ENCODE results near the gene DNAH12. TPM values are rescaled to one million over a fixed set of nuclear protein-coding genes. Genes with fewer than 3 reads are reported as not detected.
"Not testable (repeated sequence)": the region's sequence is repeated elsewhere in the genome, so short reads cannot be mapped to it uniquely, and the experiment has no call there.

Gene DNAH12
- total RNA-seq, 2 experiments from 2014 or later, result 0.08 TPM; not detected in 1

DNA sequence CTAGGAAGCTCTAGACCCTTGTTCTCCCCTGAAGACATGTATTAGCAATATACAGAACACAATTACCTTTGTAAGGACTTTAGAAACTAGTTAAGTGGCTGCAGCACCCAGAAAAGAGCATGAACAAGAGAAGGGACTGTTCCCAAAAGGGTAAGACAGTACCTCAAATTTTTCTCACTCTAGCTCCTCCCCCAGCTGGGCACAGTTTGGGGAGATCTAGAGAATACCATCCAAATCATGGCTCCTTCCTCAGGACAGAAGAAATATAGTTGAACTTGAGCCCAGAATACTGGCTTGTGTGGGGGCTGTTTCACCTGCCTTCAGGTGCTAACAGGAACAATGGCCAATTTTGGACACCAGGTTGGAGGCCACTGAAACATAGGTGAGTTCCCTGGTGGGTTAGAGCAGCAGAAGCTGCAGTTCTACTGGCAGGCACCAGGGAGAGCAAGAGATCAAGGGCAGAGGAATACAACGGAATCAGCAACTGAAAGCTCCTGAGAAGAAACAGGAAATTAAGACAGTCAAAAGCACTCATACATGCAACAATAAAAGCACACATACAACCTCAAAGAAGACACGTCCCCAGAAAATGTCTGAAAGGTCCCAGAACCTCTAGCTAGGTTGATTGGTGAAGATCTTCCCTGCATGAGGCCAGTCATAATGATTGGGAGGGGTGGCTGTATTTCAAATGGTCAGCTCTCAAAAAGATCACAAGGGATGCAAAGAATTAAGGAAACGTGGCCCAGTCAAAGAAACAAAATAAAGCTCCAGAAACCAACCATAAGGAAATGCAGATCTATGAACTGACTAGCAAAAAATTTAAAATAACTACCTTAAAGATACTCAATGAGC lies 146.7 kb downstream of the DNAH12 start:
- peak overlapping the region; percentile 27 for H3K4me3 Mint-ChIP-seq
- no peaks in the 10 kb centered on the region for H3K36me3 Mint-ChIP-seq
- H3K4me1 Mint-ChIP-seq, result peaks cover 15% of the 10 kb centered on the region
- H3K27ac Mint-ChIP-seq, result peak overlapping the region; percentile 72
- H3K9me3 Mint-ChIP-seq, result no peaks in the 10 kb centered on the region
- no peaks in the 10 kb centered on the region for H3K27me3 Mint-ChIP-seq
- peak; percentile 63 for DNase-seq

DNA sequence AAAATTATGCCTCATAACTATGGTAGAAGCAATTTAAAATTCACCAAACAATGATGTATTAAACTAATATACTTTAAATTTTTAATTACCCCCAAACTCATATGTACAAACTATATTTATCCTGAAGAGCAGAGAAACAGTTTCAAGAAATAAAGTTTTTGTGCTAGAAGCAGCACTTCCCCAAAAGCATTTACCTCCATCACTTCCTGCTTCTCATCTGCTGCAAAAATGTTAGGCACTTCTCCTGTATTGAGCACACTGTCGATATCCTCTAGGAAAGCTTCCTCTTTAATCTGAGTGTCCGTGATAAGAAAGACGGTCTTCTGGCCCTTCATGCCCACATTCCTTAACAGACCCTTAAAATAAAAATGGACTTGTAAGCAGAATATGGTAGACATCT lies 150.2 kb downstream of the DNAH12 start:
- Mint-ChIP-seq H3K9me3 (no peaks in the 10 kb centered on the region), H3K36me3 (no peaks in the 10 kb centered on the region), H3K4me1 (peaks cover 15% of the 10 kb centered on the region), H3K27ac (no peak overlapping the region), H3K27me3 (no peaks in the 10 kb centered on the region), H3K4me3 (no peak overlapping the region)
- DNase-seq, result no peak

DNA sequence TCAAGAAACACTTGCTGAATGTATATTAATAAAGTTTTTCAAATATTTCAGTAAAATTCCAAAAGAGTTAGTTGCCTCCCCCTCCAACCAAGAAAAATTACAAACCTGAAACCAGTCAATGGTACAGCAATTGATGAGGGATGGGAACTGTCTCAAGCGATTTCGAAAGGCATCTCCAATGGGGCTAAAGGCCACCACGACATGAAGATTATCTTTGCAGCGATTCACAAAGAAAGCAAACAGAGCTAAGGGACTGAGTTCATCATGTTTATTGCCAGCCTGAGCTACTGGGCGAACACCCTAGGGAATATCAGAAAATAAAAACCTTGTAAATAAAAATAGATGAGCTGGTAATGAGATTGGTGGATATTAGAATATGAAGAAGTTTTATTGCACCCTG lies 152.4 kb downstream of the DNAH12 start:
- Mint-ChIP-seq H3K9me3 (no peaks in the 10 kb centered on the region), H3K27ac (no peak overlapping the region), H3K36me3 (no peaks in the 10 kb centered on the region)

DNA sequence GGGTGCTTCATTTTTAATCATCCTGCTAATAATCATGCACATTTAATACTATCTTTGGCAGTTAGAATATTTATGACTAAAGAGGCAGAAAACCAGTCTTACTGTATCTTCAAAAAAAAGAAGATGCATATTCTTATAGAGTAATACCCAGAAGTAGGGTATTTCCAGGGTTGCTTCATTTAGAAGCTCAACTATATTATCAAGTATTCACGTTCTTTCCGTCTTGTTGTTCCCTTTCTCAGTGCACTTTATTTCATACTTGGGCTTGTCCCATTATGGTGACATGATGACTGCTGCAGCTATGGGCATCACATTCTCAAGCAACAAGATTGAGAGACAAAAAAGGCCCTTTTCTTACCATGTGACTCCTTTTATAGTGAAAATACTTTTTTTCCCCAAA lies 154.9 kb downstream of the DNAH12 start:
- Mint-ChIP-seq H3K4me3 (no peak overlapping the region), H3K4me1 (peaks cover 3% of the 10 kb centered on the region), H3K27me3 (no peaks in the 10 kb centered on the region), H3K36me3 (no peaks in the 10 kb centered on the region), H3K9me3 (no peaks in the 10 kb centered on the region), H3K27ac (no peak overlapping the region)
- DNase-seq, result no peak

More for the DNA sequence above, 152.4 kb downstream of the DNAH12 start:
- Mint-ChIP-seq H3K4me1 (peaks cover 5% of the 10 kb centered on the region), H3K4me3 (no peak overlapping the region), H3K27me3 (no peaks in the 10 kb centered on the region)
- no peak for DNase-seq

DNA sequence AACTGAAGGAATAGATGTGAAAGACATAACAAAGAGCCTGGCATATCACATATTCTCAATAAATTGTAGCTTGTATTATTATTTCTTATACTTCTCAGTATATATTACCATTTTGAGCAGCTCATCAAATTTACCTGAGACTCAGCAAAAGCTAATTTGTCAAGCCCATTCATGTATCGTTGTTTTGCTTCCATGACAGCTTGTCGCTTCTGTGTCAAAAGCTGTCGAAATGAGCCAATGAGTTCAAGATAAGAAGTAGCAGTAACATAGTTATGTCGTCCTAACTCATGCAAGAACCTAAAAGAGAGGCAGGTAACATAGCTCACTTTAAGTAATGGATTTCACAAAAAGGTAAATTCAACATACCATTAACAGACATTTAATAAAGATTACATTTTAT lies 157.8 kb downstream of the DNAH12 start:
- Mint-ChIP-seq H3K9me3 (no peaks in the 10 kb centered on the region), H3K4me1 (peaks cover 4% of the 10 kb centered on the region), H3K4me3 (no peak overlapping the region), H3K27ac (no peak overlapping the region), H3K36me3 (no peaks in the 10 kb centered on the region), H3K27me3 (no peaks in the 10 kb centered on the region)
- no peak for DNase-seq

DNA sequence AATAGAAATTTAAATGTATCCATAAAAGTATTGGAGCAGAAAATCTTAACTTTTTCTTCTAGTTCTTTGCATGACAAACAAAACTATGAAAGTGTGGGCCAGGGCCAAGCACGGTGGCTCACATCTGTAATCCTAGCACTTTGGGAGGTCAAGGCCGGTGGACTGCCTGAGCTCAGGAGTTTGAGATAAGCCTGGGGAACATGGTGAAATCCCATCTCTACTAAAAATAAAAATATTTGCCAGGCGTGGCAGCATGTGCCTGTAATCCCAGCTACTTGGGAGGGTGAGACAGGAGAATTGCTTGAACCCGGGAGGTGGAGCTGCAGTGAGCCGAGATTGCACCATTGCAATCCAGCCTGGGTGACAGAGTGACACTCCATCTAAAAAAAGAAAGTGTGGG lies 158.6 kb downstream of the DNAH12 start:
- Mint-ChIP-seq H3K27ac (no peak overlapping the region), H3K27me3 (no peaks in the 10 kb centered on the region), H3K9me3 (no peaks in the 10 kb centered on the region), H3K4me3 (no peak overlapping the region), H3K36me3 (no peaks in the 10 kb centered on the region), H3K4me1 (peaks cover 4% of the 10 kb centered on the region)
- DNase-seq, result no peak

DNA sequence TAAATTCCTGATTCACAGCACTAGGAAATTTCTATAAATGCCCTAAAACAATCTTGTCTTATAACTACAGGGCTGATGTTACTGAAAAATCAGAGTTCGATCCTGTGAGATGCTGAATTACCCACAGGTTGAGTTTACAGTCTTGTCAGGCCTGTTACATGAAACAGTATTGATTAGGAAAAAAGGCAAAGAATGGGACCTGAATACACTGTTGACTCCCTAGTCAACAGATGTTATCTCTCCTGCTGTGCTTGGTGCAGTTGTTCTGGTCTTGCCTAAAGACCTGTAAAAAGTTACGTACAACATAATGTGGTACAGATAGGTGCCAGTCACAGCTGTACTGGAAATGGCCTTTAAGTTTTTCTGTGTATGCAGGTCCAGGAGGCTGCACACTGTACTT lies 160.3 kb downstream of the DNAH12 start:
- DNase-seq, result no peak
- Mint-ChIP-seq H3K36me3 (no peaks in the 10 kb centered on the region), H3K4me1 (peaks cover 4% of the 10 kb centered on the region), H3K27me3 (no peaks in the 10 kb centered on the region), H3K27ac (no peak overlapping the region), H3K9me3 (no peaks in the 10 kb centered on the region), H3K4me3 (no peak overlapping the region)

DNA sequence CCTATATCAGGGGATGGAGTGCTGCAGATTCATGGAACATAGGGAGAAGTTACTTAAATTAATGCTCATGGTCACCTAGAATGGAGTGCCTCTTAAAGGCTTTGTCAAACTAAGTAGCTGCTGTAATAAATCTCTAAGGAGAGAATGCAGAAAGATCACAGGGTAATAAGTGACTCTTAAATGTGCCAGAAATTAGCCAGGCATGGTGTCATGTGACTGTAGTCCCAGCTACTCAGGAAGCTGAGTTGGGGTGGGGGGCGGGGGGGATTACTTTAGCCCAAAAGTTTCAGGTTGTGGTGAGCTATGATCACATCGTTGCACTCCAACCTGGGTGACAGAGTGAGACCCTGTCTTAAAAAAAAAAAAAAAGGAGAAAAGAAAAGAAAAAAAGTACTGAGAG lies 160.7 kb downstream of the DNAH12 start:
- no peak for DNase-seq
- H3K9me3 Mint-ChIP-seq, result no peaks in the 10 kb centered on the region
- peaks cover 4% of the 10 kb centered on the region for H3K4me1 Mint-ChIP-seq
- no peak overlapping the region for H3K27ac Mint-ChIP-seq
- no peaks in the 10 kb centered on the region for H3K36me3 Mint-ChIP-seq
- H3K27me3 Mint-ChIP-seq, result no peaks in the 10 kb centered on the region
- H3K4me3 Mint-ChIP-seq, result no peak overlapping the region

DNA sequence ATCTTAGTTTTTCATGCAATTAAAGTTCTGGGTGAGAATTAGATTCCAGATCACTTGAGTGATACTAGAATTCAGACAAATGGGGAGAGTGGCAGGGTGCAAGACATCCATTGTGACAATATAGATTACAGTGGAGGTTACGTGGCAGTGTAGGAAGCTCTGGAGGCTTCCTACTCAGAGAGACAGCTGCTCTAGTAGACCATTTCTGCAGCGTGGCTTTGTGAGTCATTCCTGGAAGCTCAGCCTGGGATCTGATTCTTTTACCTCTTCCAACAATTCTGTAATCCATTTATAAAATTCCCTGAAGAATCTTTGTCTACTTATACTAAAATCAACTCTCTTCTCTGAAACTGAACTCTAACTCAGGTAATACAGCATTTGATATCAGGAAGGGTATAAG lies 161.2 kb downstream of the DNAH12 start:
- no peak overlapping the region for H3K27ac Mint-ChIP-seq
- H3K4me1 Mint-ChIP-seq, result peaks cover 4% of the 10 kb centered on the region
- no peak for DNase-seq
- no peaks in the 10 kb centered on the region for H3K27me3 Mint-ChIP-seq
- H3K4me3 Mint-ChIP-seq, result no peak overlapping the region
- H3K36me3 Mint-ChIP-seq, result no peaks in the 10 kb centered on the region
- no peaks in the 10 kb centered on the region for H3K9me3 Mint-ChIP-seq

DNA sequence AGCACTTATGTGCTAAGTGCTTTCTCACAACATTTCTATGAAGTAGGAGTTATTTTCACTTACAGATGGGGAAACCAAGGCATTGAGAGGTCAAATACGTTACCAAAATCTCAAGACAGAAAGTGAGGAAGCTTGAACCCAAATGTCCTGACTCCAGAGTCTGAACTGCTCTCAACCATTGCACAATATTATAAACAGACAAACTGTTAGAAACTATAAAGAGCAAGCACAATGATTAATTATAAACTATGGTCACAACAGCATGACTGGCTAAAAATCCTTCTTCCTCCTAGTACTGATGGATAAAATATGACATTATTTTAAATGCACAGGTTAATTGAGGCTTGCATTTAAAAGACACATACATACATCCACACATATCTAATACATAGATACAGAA lies 173.8 kb downstream of the DNAH12 start:
- H3K36me3 Mint-ChIP-seq, result peaks cover 1% of the 10 kb centered on the region
- no peak overlapping the region for H3K27ac Mint-ChIP-seq
- DNase-seq, result no peak
- no peak overlapping the region for H3K4me3 Mint-ChIP-seq
- no peaks in the 10 kb centered on the region for H3K4me1 Mint-ChIP-seq
- H3K9me3 Mint-ChIP-seq, result peaks cover 7% of the 10 kb centered on the region
- H3K27me3 Mint-ChIP-seq, result no peaks in the 10 kb centered on the region

DNA sequence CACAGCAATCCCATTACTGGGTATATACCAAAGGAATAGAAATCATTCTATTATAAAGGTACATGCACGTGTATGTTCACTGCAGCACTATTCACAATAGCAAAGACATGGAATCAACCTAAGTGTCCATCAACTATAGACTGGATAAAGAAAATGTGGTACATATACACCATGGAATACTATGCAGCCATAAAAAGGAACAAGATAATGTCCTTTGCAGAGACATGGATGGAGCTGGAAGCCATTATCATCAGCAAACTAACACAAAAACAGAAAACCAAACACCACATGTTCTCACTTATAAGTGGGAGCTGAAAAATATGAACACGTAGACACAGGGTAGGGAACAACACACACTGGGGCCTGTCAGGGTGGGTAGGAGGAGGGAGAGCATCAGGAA lies 179.1 kb downstream of the DNAH12 start:
- H3K4me3 Mint-ChIP-seq, H3K27ac Mint-ChIP-seq, H3K4me1 Mint-ChIP-seq, H3K36me3 Mint-ChIP-seq, DNase-seq, H3K9me3 Mint-ChIP-seq, H3K27me3 Mint-ChIP-seq: not testable (repeated sequence)

DNA sequence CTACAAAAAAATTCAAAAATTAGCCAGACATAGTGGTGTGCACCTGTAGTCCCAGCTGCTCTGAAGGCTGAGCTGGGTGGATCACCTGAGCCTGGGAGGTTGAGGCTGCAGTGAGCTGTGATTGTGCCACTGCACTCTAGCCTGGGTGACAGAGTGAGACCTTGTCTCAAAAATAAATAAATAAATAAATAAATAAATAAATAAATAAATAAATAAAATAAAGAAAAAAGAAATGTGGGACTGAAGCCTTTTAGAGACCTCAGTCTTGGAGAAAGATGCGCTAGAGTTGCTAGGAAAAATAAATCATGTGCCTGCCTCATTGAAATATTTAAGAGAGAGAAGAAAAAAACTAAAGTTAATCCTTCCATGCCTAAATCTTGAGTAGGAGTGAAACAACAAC lies 187.9 kb downstream of the DNAH12 start:
- H3K4me3 Mint-ChIP-seq, H3K27ac Mint-ChIP-seq, H3K36me3 Mint-ChIP-seq, H3K4me1 Mint-ChIP-seq, H3K9me3 Mint-ChIP-seq, DNase-seq, H3K27me3 Mint-ChIP-seq: not testable (repeated sequence)

DNA sequence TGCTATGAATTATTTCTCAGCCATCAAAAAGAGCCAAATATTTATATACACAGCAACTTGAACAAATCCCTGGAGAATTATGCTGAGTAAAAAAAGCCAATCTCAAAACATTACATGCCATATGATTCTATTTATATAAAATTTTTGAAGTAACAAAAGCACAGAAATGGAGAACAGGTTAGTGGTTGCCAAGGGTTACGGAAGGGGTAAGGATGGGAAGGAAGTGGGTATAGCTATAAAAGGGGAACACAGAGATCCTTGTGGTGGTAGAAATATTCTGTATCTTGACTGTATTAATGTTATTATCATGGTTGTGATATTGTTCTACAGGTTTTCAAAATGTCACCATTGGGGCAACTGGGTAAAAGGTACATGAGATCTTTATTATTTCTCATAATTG lies 189.4 kb downstream of the DNAH12 start:
- DNase-seq, result no peak
- Mint-ChIP-seq H3K27ac (no peak overlapping the region), H3K4me1 (peaks cover 12% of the 10 kb centered on the region), H3K9me3 (no peaks in the 10 kb centered on the region), H3K27me3 (peaks cover 3% of the 10 kb centered on the region), H3K36me3 (no peaks in the 10 kb centered on the region), H3K4me3 (no peak overlapping the region)

DNA sequence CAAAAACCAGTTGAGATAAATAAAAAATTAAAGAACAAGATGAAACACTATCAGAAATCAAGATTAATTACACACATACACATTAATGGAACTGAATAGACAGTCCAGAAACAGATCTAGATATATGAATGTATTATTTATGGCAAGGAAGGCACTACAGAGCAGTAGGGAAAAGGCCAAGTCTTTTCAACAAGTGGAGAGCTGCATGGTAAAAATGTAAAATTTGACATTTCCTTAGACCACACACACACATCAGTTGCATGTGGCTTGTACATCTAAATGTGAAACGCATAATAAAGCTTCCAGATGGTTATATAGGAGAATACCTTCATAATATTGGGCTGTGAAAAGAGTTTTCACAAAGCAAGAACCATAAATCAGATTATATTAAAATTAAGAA lies 193.9 kb downstream of the DNAH12 start:
- Mint-ChIP-seq H3K4me3 (no peak overlapping the region), H3K4me1 (peaks cover 13% of the 10 kb centered on the region), H3K27ac (no peak overlapping the region), H3K27me3 (no peaks in the 10 kb centered on the region), H3K36me3 (no peaks in the 10 kb centered on the region), H3K9me3 (no peaks in the 10 kb centered on the region)
- no peak for DNase-seq

DNA sequence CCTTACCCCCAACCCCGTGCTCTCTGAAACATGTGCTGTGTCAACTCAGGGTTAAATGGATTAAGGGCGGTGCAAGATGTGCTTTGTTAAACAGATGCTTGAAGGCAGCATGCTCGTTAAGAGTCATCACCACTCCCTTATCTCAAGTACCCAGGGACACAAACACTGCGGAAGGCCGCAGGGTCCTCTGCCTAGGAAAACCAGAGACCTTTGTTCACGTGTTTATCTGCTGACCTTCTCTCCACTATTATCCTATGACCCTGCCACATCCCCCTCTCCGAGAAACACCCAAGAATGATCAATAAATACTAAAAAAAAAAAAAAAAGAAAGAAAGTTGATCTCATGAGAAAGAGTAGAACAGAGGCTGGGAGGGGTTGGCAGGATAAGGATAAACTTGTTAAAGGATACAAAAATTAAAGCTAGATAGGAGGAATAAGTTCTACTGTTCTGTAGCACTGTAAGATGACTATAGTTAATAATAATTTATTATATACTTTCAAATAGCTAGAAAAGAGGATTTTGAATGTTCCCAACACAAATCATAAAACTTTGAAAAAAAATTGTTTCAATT lies 205.0 kb downstream of the DNAH12 start:
- not testable (repeated sequence) for H3K9me3 Mint-ChIP-seq, H3K4me1 Mint-ChIP-seq, H3K4me3 Mint-ChIP-seq, H3K36me3 Mint-ChIP-seq, DNase-seq, H3K27ac Mint-ChIP-seq
- H3K27me3 Mint-ChIP-seq, result peaks cover 11% of the 10 kb centered on the region
